DND-41 (cell line): ENCODE data around the gene UFL1.
"Not testable (repeated sequence)": the region's sequence is repeated elsewhere in the genome, so short reads cannot be mapped to it uniquely, and the experiment has no call there.

ENCODE experiments used
- ATAC-seq: fragments of 200-7000 bp; cut with Tn5 transposase; 3 replicates; pipeline ENCODE4 v1.9.1; 2021; ENCODE audit warnings: low read depth; ENCODE audit not compliant: insufficient read depth
- DNase-seq: peaks from one replicate; pipeline ENCODE4 v3.0.0-alpha.2; 2020
- H2AFZ ChIP-seq: 2 replicates; pipeline ENCODE4 v1.6.0; 2012; ENCODE audit warnings: low read depth, low read length
- H3K27ac ChIP-seq: 2 replicates; pipeline ENCODE4 v1.5.1; 2012; ENCODE audit warnings: low read length, inconsistent platforms
- H3K27me3 ChIP-seq: fragments of 200-600 bp; sonication (generic); 2 replicates; pipeline ENCODE4 v1.6.0; 2012; ENCODE audit warnings: low read length, mild to moderate bottlenecking, inconsistent platforms; ENCODE audit not compliant: insufficient read depth, poor library complexity
- H3K36me3 ChIP-seq: 2 replicates; pipeline ENCODE4 v1.5.1; 2012; ENCODE audit warnings: low read length, inconsistent platforms; ENCODE audit not compliant: insufficient read depth
- H3K4me1 ChIP-seq: 2 replicates; pipeline ENCODE4 v1.5.1; 2012; ENCODE audit warnings: mild to moderate bottlenecking, low read length; ENCODE audit not compliant: insufficient read depth
- H3K4me2 ChIP-seq: 2 replicates; pipeline ENCODE4 v1.6.0; 2012; ENCODE audit warnings: mild to moderate bottlenecking, moderate library complexity, low read length, inconsistent platforms; ENCODE audit not compliant: insufficient read depth
- H3K4me3 ChIP-seq, 2 experiments: fragments of 200-600 bp in 1 of 2; shearing (Covaris generic) in 1 of 2; 2 replicates each; pipeline ENCODE4 v1.5.1; 2012 to 2016; ENCODE audit warnings: inconsistent platforms in 2 of 2, low read length in 2 of 2, mild to moderate bottlenecking in 2 of 2, low read depth in 1 of 2, moderate library complexity in 1 of 2
- H3K79me2 ChIP-seq: 2 replicates; pipeline ENCODE4 v1.6.0; 2012; ENCODE audit warnings: low read length, inconsistent platforms; ENCODE audit not compliant: insufficient read depth
- H3K9ac ChIP-seq: 2 replicates; pipeline ENCODE4 v1.6.0; 2012; ENCODE audit warnings: low read depth, mild to moderate bottlenecking, inconsistent platforms, low read length, moderate library complexity
- H3K9me3 ChIP-seq: 2 replicates; pipeline ENCODE4 v1.5.1; 2012; ENCODE audit warnings: low read length, moderate library complexity, mild to moderate bottlenecking, inconsistent platforms; ENCODE audit not compliant: insufficient read depth, severe bottlenecking
- H4K20me1 ChIP-seq: 2 replicates; pipeline ENCODE4 v1.6.0; 2012; ENCODE audit warnings: low read length; ENCODE audit not compliant: insufficient read depth
- EZH2 ChIP-seq: IDR thresholded peaks from 3 replicates; pipeline ENCODE4 v1.6.1; 2012; ENCODE audit warnings: borderline replicate concordance, low read depth, mild to moderate bottlenecking, moderate library complexity, low read length, inconsistent platforms; ENCODE audit not compliant: severe bottlenecking
- TF ChIP-seq, protein P1 (sequence below): IDR thresholded peaks from 2 replicates; pipeline ENCODE4 v1.5.1; 2012; ENCODE audit warnings: borderline replicate concordance, low read length, moderate library complexity, mild to moderate bottlenecking; ENCODE audit not compliant: poor library complexity, severe bottlenecking; ENCODE audit errors: extremely low read depth

Gene UFL1

DNA sequence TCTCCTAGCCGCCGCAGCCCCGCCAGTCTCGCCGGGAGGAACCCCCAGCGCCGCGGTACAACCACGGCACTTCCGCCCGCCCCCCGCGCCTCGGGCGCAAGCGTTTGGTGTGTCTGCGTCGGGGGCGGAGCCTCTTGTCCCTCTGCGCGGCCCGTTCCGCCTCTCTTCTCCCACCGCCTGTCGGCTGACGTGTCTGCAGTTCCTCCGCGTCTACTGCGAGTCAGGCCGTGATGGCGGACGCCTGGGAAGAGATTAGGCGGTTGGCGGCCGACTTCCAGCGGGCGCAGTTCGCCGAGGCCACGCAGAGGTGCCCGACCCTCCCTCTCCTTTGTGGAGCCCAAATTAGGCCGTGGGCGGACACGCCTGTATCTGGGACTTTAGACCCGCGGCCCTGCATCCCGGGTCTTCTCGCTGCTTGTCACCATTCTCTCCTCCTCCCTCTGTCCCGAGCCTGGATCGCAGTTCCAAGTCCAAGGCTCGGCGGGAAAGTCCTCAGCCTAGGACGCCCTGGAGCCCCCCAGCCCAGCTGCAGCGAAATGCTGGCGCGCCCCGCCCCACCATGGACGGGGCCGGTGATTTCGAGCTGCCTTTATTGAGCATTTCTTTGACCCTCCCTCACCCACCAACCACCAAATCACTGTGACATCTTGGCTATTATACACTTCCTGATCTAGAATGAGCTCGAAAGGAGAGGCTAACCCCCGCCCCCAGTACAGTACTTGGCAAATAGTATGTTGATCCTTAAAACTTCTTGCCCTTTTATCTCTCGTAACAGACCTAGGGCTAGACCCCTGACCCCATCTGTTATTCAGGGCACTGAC, at the start of gene UFL1:
UFL1 (plus strand) TSS at position 163 of the 821 bp plus-strand sequence; CDS start at position 231, 68 bp downstream.
- Histone ChIP-seq H2AFZ (peak within 1 kb of the TSS; percentile 88), H3K36me3 (peaks cover 25% of the 10 kb centered on the region; the same call in 1 of the 2 replicates), H3K9me3 (no peaks in the 10 kb centered on the region), H3K4me1 (peaks cover 33% of the 10 kb centered on the region), H3K79me2 (peaks cover 40% of the 10 kb centered on the region), H3K27me3 (no peaks in the 10 kb centered on the region), H4K20me1 (no peaks in the 10 kb centered on the region), H3K4me3 (peak within 1 kb of the TSS; percentile 65 to 97), H3K4me2 (peak within 1 kb of the TSS; percentile 80), H3K9ac (peak within 1 kb of the TSS; percentile 88), H3K27ac (peak within 1 kb of the TSS; percentile 91)
- ATAC-seq, result peak; percentile 90
- no peak for TF ChIP-seq EZH2
- TF ChIP-seq, protein P1, sequence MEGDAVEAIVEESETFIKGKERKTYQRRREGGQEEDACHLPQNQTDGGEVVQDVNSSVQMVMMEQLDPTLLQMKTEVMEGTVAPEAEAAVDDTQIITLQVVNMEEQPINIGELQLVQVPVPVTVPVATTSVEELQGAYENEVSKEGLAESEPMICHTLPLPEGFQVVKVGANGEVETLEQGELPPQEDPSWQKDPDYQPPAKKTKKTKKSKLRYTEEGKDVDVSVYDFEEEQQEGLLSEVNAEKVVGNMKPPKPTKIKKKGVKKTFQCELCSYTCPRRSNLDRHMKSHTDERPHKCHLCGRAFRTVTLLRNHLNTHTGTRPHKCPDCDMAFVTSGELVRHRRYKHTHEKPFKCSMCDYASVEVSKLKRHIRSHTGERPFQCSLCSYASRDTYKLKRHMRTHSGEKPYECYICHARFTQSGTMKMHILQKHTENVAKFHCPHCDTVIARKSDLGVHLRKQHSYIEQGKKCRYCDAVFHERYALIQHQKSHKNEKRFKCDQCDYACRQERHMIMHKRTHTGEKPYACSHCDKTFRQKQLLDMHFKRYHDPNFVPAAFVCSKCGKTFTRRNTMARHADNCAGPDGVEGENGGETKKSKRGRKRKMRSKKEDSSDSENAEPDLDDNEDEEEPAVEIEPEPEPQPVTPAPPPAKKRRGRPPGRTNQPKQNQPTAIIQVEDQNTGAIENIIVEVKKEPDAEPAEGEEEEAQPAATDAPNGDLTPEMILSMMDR, result peak; percentile 8
- DNase-seq, result peak; percentile 94

DNA sequence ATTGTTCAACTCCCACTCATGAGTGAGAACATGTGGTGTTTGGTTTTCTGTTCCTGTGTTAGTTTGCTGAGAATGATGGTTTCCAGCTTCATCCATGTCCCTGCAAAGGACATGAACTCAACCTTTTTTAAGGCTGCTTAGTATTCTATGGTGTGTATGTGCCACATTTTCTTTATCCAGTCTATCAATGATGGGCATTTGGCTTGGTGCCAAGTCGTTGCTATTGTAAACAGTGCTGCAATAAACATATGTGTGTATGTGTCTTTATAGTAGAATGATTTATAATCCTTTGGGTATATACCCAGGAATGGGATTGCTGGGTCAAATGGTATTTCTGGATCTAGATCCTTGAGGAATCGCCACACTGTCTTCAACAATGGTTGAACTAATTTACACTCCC, 49.3 kb upstream of the UFL1 start:
- H3K4me2 ChIP-seq, result not testable (repeated sequence)

DNA sequence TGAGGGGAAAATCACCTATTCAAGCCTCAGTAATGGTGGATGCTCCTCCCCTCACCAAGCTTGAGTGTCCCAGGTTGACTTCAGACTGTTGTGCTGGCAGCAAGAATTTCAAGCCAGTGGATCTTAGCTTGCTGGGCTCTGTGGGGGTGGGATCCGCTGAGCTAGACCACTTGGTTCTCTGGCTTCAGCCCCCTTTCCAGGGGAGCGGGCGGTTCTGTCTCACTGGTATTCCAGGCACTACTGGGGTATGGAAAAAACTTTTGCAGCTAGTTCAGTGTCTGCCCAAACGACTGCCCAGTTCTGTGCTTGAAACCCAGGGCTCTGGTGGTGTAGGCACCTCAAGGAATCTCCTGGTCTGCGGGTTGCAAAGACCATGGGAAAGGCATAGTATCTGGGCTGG, 42.9 kb upstream of the UFL1 start:
- Histone ChIP-seq H2AFZ (no peak overlapping the region), H3K27me3 (no peaks in the 10 kb centered on the region), H3K36me3 (no peaks in the 10 kb centered on the region), H3K4me1 (no peaks in the 10 kb centered on the region), H3K27ac (no peak overlapping the region), H4K20me1 (no peaks in the 10 kb centered on the region), H3K4me3 (no peak overlapping the region), H3K4me2 (no peak overlapping the region), H3K9me3 (no peaks in the 10 kb centered on the region), H3K9ac (no peak overlapping the region), H3K79me2 (no peaks in the 10 kb centered on the region)
- ATAC-seq (no peak), DNase-seq (no peak)
- TF ChIP-seq, protein P1, result no peak
- TF ChIP-seq EZH2, result no peak

More for the DNA sequence above, 49.3 kb upstream of the UFL1 start:
- not testable (repeated sequence) for H4K20me1 ChIP-seq, H3K4me3 ChIP-seq, H3K4me1 ChIP-seq, ATAC-seq, H3K36me3 ChIP-seq, DNase-seq, H3K9me3 ChIP-seq, H3K9ac ChIP-seq, H3K79me2 ChIP-seq, H3K27ac ChIP-seq, H3K27me3 ChIP-seq, H2AFZ ChIP-seq

DNA sequence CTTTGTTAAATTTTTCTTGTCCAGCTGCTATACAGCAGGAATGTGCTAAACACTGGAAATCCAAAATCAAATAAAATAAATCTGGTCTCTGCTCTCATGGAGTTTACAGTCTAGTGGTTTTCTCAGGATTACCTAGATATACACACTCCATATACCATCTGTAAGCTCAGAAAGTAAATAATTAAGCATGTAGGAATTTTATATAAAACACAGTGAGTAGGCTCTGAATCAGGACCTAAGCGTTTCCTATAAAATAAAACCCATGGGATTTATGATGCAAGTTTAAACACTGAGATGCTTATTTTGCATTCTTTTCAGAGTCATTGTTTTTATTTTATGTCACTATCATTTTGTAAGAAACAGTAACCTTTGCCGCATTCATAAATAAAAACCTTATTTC, 29.7 kb upstream of the UFL1 start:
- ATAC-seq, result no peak
- no peak overlapping the region for H3K9ac ChIP-seq
- no peaks in the 10 kb centered on the region for H3K27me3 ChIP-seq
- no peak overlapping the region for H3K27ac ChIP-seq
- TF ChIP-seq EZH2, result no peak
- TF ChIP-seq, protein P1, result no peak
- H3K36me3 ChIP-seq, result no peaks in the 10 kb centered on the region
- DNase-seq, result no peak
- no peak overlapping the region for H3K4me3 ChIP-seq
- no peaks in the 10 kb centered on the region for H3K9me3 ChIP-seq
- H3K4me2 ChIP-seq, result no peak overlapping the region
- H2AFZ ChIP-seq, result no peak overlapping the region
- no peaks in the 10 kb centered on the region for H4K20me1 ChIP-seq
- H3K79me2 ChIP-seq, result no peaks in the 10 kb centered on the region
- no peaks in the 10 kb centered on the region for H3K4me1 ChIP-seq
